Endodermal cell (in vitro differentiated cells): ENCODE results near the gene BICD2. TPM values are rescaled to one million over a fixed set of nuclear protein-coding genes. Genes with fewer than 3 reads are reported as not detected.

Source experiments
- DNase-seq: peaks from one replicate; pipeline ENCODE4 v3.0.0-alpha.2; 2017
- H3K27ac ChIP-seq: 2 replicates; pipeline ENCODE4 v1.5.1; 2013; ENCODE audit warnings: mild to moderate bottlenecking, low read depth, low read length, moderate library complexity
- H3K27me3 ChIP-seq: 2 replicates; pipeline ENCODE4 v1.6.1; 2013; ENCODE audit warnings: mild to moderate bottlenecking, low read length, moderate library complexity; ENCODE audit not compliant: insufficient read depth, control insufficient read depth, poor library complexity, severe bottlenecking
- H3K36me3 ChIP-seq: 2 replicates; pipeline ENCODE4 v1.7.0; 2013; ENCODE audit warnings: mild to moderate bottlenecking, low read length, moderate library complexity; ENCODE audit not compliant: control insufficient read depth, insufficient read depth
- H3K4me1 ChIP-seq: one replicate; pipeline ENCODE4 v1.7.0; 2013; ENCODE audit warnings: low read length; ENCODE audit not compliant: control insufficient read depth, insufficient read depth
- H3K4me3 ChIP-seq: 2 replicates; pipeline ENCODE4 v1.5.1; 2013; ENCODE audit warnings: mild to moderate bottlenecking, low read length, moderate library complexity
- H3K9ac ChIP-seq: 2 replicates; pipeline ENCODE4 v1.6.1; 2013; ENCODE audit warnings: mild to moderate bottlenecking, low read length, moderate library complexity; ENCODE audit not compliant: poor library complexity, severe bottlenecking; ENCODE audit errors: extremely low read depth
- H3K9me3 ChIP-seq: 2 replicates; pipeline ENCODE4 v1.6.1; 2013; ENCODE audit warnings: mild to moderate bottlenecking, low read length, moderate library complexity; ENCODE audit not compliant: control insufficient read depth
- H3K27ac Mint-ChIP-seq: 2 replicates; pipeline ENCODE4 v1.8.0; 2020; ENCODE audit warnings: mixed read lengths
- H3K27me3 Mint-ChIP-seq: 2 replicates; pipeline ENCODE4 v1.8.0; 2021; ENCODE audit warnings: mild to moderate bottlenecking, mixed read lengths; ENCODE audit not compliant: insufficient read depth
- H3K36me3 Mint-ChIP-seq: 2 replicates; pipeline ENCODE4 v1.8.0; 2020; ENCODE audit warnings: low read depth, mixed read lengths
- H3K4me1 Mint-ChIP-seq: 2 replicates; pipeline ENCODE4 v1.8.0; 2020; ENCODE audit warnings: mixed read lengths
- H3K4me3 Mint-ChIP-seq: 2 replicates; pipeline ENCODE4 v1.8.0; 2020; ENCODE audit warnings: mild to moderate bottlenecking, moderate library complexity, mixed read lengths
- H3K9me3 Mint-ChIP-seq: 2 replicates; pipeline ENCODE4 v1.8.0; 2020; ENCODE audit warnings: mild to moderate bottlenecking, mixed read lengths
- WGBS, 2 experiments: methylation state at CpG; one replicate each; pipeline versions ENCODE4 v1.1.5 to v1.1.7; 2013; ENCODE audit warnings: missing lambda C conversion rate in 2 of 2, mixed read lengths in 1 of 2; ENCODE audit not compliant: insufficient coverage in 1 of 2, insufficient read length in 1 of 2; 5-methylcytosine and 5-hydroxymethylcytosine counted together
- total RNA-seq, 2 donors: library from RNA; stranded (reverse); fragmentation: NEBNext Ultra II Directional in 1 of 2; extraction: Animal tissue kit (Norgen Biotek cat#: 25700) in 1 of 2; gene quantifications; 2 replicates in 1 of 2; 3 replicates in 1 of 2; pipeline ENCODE4 v1.2.1, GENCODE V29; 2021
- TF ChIP-seq, protein P1 (sequence below): fragments of 200-600 bp; sonication (generic); conservative IDR thresholded peaks from 2 replicates; pipeline ENCODE4 v1.5.0; 2021; ENCODE audit warnings: antibody characterized with exemption, mild to moderate bottlenecking

Gene BICD2
- total RNA-seq, 2 donors from 2014 or later = 20.7 to 20.9 TPM

DNA sequence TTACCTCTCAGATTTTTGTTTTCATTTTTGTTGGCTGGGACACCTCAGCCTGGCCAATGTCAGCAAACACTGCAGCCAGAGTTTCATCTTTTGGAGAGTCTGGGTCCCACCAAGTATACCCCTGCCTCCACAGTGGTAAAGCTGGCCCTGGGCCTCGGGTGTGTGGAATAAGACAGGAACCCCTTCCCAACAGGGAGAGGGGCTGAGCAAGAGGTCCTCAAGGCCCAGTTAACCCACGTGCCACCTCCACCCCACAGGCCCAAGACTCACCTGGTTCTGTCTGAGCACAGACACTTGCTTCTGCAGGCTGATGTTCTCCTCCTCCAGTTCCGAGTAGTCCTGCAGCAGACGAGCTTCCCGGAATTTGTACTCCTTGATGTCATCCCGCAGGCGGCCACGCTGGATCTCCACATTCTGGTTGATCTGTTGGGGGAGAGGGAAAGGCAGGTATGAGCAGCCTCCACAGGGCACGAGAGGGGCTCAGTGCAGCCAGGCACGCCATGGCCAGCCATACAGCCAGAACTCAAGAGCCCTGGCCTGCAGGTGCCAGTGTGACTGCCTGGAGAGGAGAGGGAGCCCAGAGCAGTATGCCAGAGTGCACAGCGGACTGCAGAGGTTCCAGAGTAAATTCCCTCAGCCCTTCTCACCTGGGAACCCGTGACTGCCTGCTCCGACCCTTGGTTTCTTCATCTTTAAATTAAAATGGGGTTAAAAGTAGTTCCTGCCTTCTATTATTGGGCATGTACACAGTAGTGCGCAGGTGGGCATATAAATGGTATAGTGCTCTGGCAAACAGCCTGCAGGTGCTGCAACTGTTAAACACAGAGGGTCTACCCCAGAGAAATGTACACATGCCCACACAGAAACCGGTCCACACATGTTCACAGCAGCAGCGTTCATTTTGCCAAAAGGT is 42.0 kb downstream of the BICD2 start:
- Histone ChIP-seq H3K9ac (no peak overlapping the region), H3K4me3 (no peak overlapping the region), H3K36me3 (peaks cover 39% of the 10 kb centered on the region), H3K27me3 (no peaks in the 10 kb centered on the region), H3K27ac (no peak overlapping the region), H3K4me1 (no peaks in the 10 kb centered on the region), H3K9me3 (no peaks in the 10 kb centered on the region)
- peaks cover 47% of the 10 kb centered on the region for H3K36me3 Mint-ChIP-seq
- H3K9me3 Mint-ChIP-seq = no peaks in the 10 kb centered on the region
- no peaks in the 10 kb centered on the region for H3K27me3 Mint-ChIP-seq
- DNase-seq = no peak
- TF ChIP-seq, protein P1, sequence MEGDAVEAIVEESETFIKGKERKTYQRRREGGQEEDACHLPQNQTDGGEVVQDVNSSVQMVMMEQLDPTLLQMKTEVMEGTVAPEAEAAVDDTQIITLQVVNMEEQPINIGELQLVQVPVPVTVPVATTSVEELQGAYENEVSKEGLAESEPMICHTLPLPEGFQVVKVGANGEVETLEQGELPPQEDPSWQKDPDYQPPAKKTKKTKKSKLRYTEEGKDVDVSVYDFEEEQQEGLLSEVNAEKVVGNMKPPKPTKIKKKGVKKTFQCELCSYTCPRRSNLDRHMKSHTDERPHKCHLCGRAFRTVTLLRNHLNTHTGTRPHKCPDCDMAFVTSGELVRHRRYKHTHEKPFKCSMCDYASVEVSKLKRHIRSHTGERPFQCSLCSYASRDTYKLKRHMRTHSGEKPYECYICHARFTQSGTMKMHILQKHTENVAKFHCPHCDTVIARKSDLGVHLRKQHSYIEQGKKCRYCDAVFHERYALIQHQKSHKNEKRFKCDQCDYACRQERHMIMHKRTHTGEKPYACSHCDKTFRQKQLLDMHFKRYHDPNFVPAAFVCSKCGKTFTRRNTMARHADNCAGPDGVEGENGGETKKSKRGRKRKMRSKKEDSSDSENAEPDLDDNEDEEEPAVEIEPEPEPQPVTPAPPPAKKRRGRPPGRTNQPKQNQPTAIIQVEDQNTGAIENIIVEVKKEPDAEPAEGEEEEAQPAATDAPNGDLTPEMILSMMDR = no peak
- no peak overlapping the region for H3K27ac Mint-ChIP-seq
- no peak overlapping the region for H3K4me3 Mint-ChIP-seq
- 92 to 95% methylated on average over 7 to 16 of the region's 16 CpGs for WGBS, 2 experiments
- H3K4me1 Mint-ChIP-seq = no peaks in the 10 kb centered on the region

GRCh38 chr9:92721548-92721947 is 43.1 kb downstream of the BICD2 start:
- Histone ChIP-seq H3K9me3 (no peaks in the 10 kb centered on the region), H3K27ac (no peak overlapping the region), H3K9ac (no peak overlapping the region), H3K36me3 (peaks cover 32% of the 10 kb centered on the region), H3K27me3 (no peaks in the 10 kb centered on the region), H3K4me3 (no peak overlapping the region), H3K4me1 (no peaks in the 10 kb centered on the region)
- 89 to 94% methylated on average over 5 to 7 of the region's 7 CpGs for WGBS, 2 experiments
- no peaks in the 10 kb centered on the region for H3K27me3 Mint-ChIP-seq
- H3K4me1 Mint-ChIP-seq = no peaks in the 10 kb centered on the region
- H3K9me3 Mint-ChIP-seq = no peaks in the 10 kb centered on the region
- no peak overlapping the region for H3K27ac Mint-ChIP-seq
- H3K36me3 Mint-ChIP-seq = peaks cover 47% of the 10 kb centered on the region
- TF ChIP-seq, protein P1 = no peak
- DNase-seq = no peak
- no peak overlapping the region for H3K4me3 Mint-ChIP-seq

GRCh38 chr9:92720807-92721535 is 43.7 kb downstream of the BICD2 start:
- 93 to 98% methylated on average over 5 to 8 of the region's 8 CpGs for WGBS, 2 experiments
- H3K27ac Mint-ChIP-seq = no peak overlapping the region
- TF ChIP-seq, protein P1 = no peak

More at GRCh38 chr9:92720807-92721535, 43.7 kb downstream of the BICD2 start:
- Mint-ChIP-seq H3K36me3 (peaks cover 50% of the 10 kb centered on the region), H3K4me1 (no peaks in the 10 kb centered on the region), H3K27me3 (no peaks in the 10 kb centered on the region), H3K4me3 (no peak overlapping the region), H3K9me3 (no peaks in the 10 kb centered on the region)
- no peak overlapping the region for H3K4me3 ChIP-seq
- H3K9ac ChIP-seq = no peak overlapping the region
- DNase-seq = no peak
- no peaks in the 10 kb centered on the region for H3K27me3 ChIP-seq
- no peak overlapping the region for H3K27ac ChIP-seq
- H3K9me3 ChIP-seq = no peaks in the 10 kb centered on the region
- no peaks in the 10 kb centered on the region for H3K4me1 ChIP-seq
- H3K36me3 ChIP-seq = peaks cover 32% of the 10 kb centered on the region
